Activated CD8-positive, alpha-beta memory T cell treated with anti-CD3 and anti-CD28 coated beads, Interleukin-2, amount 50 U/mL, for 48 hours (primary cell): ENCODE data around the gene TRIO.

Experiments
- DNase-seq: peaks from one replicate; pipeline ENCODE4 v3.0.0-alpha.2; 2020

The TRIO gene

GRCh38 chr5:14337593-14337992 is 194.5 kb downstream of the TRIO start:
- no peak for DNase-seq

DNA sequence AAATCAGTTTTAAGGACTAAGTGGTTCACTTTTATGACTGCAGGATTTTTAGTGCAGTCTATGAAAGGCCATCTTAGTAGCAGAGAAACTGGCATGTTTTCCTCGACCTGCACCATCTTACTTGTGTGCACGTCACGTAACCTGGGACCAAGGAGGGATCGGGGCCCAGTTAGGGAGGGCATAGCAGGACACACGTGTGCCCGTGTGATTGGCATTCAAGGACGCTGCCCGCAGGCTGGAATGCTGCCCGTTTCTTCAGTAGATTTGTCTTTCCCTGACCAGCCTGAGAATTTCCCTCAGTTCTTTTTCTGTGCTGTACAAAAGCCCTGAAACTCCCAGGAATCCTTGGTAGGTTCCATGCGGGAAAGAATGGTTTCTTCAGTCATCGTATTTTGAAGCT is 196.3 kb downstream of the TRIO start:
- no peak for DNase-seq

DNA sequence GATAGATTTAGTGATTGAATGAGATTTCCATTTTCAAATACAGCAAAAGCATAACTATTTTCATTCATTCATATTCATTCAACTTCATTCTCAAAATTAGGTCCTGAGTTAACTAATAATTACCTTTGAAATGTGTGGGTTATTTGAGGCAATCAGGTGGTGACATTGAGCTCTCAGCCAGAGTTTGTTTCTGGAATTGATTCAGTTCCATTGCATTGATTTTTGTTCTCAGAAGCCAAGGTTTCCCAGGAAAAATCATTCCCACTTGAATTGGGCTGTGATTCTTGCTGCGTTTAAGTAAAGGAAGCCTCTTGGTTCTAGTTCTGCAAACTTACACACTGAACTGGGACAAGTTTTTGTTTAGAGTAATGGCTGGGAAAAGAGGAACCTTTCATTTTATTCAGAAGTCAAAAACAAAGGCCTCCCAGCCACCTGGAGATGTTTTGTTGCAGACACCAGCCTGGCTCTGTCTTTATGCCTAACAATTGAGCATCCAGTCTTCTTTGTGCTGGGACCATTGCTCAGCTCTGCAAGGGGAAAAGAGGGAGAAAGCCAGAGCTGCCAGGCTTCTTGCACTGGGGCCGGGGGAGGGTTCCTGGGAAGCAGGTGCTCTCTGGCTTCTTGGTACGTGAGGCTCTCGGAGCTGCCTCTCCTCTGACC is 198.6 kb downstream of the TRIO start:
- no peak for DNase-seq

DNA sequence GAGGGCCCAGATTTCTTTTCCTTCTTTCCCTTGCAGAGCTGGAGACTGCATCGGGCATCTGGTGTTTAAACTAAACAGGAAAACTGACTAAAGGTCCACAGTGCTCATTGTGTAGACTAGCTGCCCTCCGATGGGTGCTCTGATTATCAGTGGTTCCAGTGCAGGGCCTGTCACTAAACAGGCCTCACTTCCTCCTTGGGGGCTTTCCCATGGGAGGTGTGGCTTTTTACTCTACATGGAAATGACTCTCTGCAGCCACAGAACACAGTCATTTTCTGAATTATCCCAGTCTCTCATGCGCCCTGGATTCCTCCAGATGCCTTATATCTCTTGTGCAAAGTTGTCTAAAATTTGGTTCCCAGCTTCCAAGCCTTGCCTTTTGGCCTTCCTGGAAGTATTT is 199.2 kb downstream of the TRIO start:
- DNase-seq: no peak

DNA sequence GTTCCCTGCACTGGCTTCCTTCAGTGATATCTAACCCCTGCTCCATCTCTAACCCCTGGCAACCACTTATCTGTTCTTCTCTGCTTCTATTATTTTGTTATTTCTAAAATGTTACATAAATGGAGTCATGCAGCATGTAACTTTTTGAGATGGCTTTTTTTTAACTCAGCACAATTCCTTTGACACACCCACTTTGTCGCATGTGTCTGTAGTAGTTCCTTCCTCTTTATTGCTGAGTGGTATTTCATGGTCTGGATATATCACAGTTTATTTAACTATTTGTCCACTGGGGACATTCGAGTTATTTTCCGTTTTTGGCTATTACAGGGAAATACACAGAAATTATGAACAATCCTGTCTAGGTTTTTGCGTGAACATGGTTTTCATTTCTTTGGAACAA is 200.2 kb downstream of the TRIO start:
- DNase-seq: no peak

- no peak for DNase-seq
Observed at GRCh38 chr5:14347522-14347921, 204.4 kb downstream of the TRIO start.

DNA sequence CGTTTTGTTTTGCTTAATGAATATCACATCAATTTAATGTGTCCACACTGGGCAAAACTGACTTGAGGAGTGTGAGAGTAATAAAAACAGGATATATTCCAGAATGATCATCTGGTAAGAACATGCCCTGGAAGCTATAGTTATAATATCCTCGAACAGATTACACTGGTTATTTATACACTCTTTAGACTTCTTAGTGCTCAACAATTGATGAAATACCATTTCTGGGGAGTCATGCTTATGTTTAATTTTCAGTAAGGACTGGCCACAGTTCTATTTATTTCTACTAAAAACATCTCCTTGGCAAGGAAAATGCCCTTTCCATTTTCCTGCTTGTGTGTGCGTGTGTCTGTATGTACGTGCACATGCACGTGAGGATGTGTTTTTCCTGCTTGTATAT is 205.0 kb downstream of the TRIO start:
- DNase-seq: no peak

GRCh38 chr5:14349029-14349428 is 205.9 kb downstream of the TRIO start:
- DNase-seq: no peak

- no peak for DNase-seq
Observed at GRCh38 chr5:14351086-14351661, 208.0 kb downstream of the TRIO start.

- peak; percentile 84 for DNase-seq
Observed at GRCh38 chr5:14351845-14352712, 208.9 kb downstream of the TRIO start.

DNA sequence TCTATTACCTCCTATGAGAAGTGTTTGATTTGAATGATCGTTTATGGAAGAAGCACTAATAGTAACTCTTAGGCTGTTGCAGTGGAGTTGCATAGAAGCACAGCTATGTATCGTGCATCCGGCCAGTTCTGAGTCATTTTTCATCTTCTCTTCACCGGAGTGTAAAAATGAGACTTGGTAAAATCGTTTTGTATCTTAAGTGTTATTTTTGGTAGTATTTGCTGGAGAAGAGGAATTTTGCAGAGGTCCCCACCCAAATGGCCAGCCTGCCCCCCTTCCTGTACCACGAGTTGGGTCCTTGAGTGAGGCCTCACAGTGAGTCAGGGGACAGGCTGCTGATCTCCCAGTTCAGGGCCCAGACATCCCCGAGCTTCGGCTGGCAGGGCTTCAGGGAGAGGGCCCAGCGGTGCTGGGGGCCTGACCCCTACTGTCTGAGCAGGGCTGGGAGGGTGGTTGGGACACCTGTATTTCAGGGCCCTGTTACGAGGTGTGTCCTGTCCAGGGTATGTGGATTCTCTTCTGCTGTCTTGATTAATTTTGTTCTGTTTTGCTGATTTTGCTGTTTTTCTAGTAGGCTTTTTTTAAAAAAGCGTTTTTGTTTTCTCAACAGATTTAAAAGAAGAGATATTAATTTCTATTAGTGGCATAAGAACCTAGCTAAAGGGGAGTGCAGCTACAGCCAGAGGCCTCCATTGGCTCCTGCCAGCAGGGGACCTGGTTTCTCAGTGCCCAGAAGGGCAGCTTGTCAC is 210.8 kb downstream of the TRIO start:
- DNase-seq: no peak

DNA sequence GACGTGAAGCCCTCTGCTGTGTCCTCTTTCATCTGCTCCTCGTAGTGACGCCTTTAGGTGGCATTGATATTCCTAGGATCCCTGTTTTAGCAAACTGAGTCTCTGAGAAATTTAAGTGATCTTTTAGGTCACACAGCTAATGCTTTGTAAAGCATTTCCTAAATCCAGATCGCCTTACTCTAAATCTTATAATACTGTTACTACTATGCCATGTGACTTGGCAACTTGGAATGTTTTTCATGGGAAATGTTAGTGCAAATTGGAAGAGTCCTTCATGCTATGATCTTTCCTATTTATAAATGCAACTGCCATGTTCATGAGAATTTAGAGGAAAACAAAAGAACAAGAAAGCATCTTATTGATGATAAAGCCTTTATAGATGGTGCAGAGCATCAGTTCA is 212.2 kb downstream of the TRIO start:
- no peak for DNase-seq

- no peak for DNase-seq
Observed at GRCh38 chr5:14356305-14356704, 213.2 kb downstream of the TRIO start.

DNA sequence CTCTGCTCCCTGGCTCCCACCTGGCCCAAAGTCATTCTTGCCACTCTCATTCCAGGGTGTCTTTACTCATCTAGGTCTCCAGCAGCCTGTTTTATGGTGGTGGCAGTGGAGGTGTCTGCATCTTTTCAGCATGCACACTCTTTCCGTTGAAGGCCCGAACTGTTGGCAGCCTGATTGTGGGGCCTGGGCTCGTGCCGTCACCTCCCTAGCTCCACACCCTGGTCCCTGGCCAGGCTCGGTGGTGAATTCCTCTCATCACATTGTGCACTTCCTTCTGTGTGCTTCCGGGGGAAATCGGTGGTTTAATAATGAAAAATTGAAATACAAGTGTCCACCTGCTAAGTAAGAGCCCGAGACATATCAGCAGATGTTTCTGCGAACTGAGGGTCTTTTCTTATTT is 214.3 kb downstream of the TRIO start:
- DNase-seq: no peak

DNA sequence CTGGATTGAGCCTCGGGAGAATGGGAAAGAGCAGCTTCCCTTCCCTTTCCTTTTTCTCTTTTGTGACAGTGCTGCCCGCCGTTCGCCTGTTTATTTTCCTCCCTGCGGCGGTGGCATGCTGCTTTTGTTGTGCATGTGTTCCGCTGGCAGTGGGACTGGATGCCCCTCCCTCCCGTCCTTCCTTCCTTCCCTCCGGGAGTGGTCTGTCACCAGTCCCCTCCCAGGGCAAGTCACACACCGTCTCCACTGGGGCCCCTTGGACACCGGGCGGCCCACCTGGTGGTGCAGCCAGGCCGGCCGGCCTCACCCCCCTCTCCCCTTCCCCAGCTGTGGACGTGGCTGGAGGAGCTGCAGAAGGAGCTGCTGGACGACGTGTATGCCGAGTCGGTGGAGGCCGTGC is 214.7 kb downstream of the TRIO start:
- DNase-seq: no peak

DNA sequence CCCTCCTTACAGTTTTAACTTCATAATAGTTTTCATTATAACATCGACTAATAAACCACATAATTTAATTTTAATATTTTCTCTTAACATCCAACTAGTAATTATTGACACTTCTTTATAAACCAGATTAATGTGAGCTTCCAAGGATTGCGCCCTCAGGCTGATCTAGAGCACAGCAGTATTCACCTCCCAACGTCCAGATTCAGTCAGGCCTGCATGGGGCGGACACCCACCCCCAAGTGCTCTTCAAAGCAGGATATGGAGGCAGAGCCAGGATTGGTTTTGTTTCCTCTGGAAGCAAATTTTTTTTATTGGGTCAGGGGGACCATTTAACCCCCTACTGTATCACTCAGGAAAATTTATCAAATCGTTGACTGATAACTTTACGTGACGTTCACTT is 215.4 kb downstream of the TRIO start:
- no peak for DNase-seq

- DNase-seq: no peak
Observed at GRCh38 chr5:14359069-14360043, 216.2 kb downstream of the TRIO start.

DNA sequence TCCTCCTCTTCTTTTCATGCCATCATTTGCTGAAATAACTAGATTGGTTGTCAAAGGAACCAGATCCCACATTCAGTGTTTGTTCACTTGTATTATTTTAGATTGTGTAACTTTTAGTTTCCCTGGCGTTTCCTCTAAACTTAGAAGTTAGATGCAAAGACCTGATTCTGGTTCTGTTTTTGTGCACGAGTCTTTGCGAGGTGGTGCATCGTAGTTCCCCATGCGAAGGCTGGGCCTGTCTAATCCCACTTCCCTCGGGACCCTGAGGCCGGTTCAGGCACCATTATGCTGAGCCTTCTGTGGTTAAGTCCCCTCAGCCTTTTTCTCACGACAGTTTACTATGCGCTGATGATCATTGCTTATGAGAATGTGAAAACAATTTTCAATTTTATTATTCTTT is 219.3 kb downstream of the TRIO start:
- DNase-seq: no peak

DNA sequence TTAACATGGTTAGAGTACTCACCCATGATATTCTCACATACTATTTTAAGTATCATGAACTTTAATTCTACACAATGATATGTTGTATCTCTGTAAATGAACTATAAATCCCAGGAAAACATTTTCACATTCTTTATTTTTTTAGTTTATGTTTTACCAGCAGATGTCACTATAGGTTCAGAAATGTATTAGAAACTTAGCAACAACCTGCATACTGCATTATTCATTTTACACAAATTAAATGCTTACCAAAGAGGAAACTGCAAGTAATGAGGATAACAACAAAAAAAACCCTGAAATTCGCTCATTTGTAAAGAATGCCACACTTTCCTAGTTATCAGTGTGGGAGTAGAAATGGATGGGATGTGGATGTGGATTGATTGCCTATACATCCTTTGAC is 221.0 kb downstream of the TRIO start:
- DNase-seq: no peak

DNA sequence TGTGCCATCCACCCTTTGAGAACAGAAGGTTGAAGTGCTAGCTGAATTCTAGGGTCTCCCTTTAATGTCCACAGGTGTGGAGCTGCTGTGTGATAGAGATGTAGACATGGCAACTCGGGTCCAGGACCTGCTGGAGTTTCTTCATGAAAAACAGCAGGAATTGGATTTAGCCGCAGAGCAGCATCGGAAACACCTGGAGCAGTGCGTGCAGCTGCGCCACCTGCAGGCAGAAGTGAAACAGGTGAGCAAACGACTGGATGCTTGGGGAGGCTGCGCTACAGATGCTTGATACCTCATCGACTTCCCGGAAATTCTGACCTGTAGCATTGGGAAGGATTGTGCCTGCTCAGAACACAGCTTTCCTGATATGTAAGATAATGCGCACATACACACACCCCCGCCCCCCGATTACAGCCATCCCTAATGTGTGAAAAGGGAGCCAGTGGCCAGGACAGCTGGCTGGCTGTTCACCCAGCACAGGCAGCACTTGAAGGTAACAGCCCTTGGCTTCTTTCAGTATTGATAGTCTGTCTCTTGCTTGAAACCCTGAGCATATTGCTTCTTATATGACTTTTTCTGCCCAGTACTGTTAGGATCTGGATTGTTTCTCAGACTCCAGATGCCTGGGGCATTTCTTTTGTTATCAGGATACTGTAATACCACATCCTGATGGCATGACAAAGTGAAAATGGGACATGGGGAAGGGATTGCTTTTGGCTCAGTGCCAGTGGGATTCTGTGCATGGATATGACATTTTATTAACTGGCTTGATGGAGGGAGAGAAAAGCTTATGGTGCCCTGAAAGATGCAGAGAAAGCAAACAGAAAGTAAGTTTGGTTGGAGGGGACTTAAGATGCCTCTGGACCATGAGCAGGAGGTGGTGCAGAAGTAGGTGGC is 221.7 kb downstream of the TRIO start:
- no peak for DNase-seq

DNA sequence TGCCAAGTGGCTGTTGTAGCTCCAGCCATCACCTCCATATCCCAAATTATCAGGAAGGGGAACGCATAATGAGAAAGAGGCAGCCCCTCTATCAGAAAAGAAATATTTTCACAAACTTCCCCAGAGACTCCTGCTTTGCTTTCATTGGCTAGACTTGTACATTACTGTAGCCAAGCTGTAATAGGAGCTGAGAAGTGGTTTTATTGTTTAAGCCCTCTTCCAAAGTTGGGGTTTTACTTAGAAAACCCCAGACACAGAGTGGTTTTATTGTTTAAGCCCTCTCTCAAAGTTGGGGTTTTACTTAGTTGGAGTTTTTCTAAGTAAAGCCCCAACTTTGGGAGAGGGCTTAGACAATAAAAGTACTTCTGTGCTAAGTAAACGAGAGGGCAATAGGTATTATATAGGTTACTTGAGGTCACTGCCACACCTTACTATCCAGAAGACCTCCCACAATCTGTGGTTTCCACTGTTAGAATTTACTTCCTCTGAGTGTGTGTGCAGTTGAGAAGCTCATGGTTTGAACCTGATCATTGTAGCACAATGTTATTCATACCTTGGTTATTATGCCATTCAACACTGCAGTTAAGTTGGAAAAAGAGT is 222.8 kb downstream of the TRIO start:
- no peak for DNase-seq
